PC-3 (cell line): ENCODE data around the gene NAPEPLD.

Experiments used
- EZH2 ChIP-seq: fragments of 300-600 bp; sonication (generic); IDR thresholded peaks from one replicate; pipeline ENCODE4 v1.6.1; 2017; ENCODE audit warnings: antibody characterized with exemption, mild to moderate bottlenecking, low read length; ENCODE audit not compliant: unreplicated experiment
- EZH2phosphoT487 ChIP-seq: fragments of 300-600 bp; sonication (generic); IDR thresholded peaks from 2 replicates; pipeline ENCODE4 v1.6.1; 2018; ENCODE audit warnings: mild to moderate bottlenecking, antibody characterized with exemption, low read length, borderline replicate concordance
- TF ChIP-seq, protein P1 (sequence below): fragments of 300-600 bp; sonication (generic); conservative IDR thresholded peaks from 2 replicates; pipeline ENCODE4 v1.5.1; 2017; ENCODE audit warnings: antibody characterized with exemption, low read depth, mild to moderate bottlenecking, low read length

DNA sequence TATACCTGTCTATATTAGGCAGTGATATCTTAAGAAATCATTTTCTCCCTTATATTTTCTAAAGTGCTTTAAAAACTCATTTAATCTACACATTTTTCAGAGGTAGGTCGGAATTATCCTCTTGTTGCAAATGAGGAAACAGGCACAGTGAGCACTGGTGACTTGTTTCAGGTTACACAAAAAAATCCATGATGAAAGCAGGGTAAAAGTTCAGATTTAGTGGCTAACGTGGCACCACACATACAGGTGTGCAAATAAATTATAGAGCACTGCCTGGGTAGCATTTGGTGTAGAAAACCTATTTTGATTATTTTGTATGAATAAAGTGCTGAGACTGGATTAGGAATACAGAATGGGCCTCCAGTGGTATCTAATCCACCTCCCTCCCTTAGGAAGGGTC, 47.4 kb downstream of the NAPEPLD start:
- TF ChIP-seq, protein P1, sequence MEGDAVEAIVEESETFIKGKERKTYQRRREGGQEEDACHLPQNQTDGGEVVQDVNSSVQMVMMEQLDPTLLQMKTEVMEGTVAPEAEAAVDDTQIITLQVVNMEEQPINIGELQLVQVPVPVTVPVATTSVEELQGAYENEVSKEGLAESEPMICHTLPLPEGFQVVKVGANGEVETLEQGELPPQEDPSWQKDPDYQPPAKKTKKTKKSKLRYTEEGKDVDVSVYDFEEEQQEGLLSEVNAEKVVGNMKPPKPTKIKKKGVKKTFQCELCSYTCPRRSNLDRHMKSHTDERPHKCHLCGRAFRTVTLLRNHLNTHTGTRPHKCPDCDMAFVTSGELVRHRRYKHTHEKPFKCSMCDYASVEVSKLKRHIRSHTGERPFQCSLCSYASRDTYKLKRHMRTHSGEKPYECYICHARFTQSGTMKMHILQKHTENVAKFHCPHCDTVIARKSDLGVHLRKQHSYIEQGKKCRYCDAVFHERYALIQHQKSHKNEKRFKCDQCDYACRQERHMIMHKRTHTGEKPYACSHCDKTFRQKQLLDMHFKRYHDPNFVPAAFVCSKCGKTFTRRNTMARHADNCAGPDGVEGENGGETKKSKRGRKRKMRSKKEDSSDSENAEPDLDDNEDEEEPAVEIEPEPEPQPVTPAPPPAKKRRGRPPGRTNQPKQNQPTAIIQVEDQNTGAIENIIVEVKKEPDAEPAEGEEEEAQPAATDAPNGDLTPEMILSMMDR = no peak
- TF ChIP-seq EZH2 (no peak), EZH2phosphoT487 (no peak)
